Ovary (tissue), 3 donors: ENCODE measurements around the gene COPS9.

Source experiments
- CTCF ChIP-seq, 3 donors: fragments of 450-650 bp in 2 of 3; fragments of 200-600 bp in 1 of 3; IDR thresholded peaks; one replicate each; pipeline versions ENCODE4 v1.5.1 to v1.8.0; 2016 to 2022; ENCODE audit warnings: antibody characterized with exemption in 3 of 3, mild to moderate bottlenecking in 1 of 3
- EP300 ChIP-seq: sonication (generic); formaldehyde crosslinking; IDR thresholded peaks from one replicate; pipeline ENCODE4 v1.6.1; 2017; ENCODE audit warnings: antibody characterized with exemption
- donor health status: DM: no; HTN: no; CAD: no.

- TF ChIP-seq CTCF (IDR thresholded peaks at IDR 0.05): no peak
- no peak for TF ChIP-seq EP300
These were observed 1.1 kb downstream of the COPS9 start for GRCh38 chr2:240134956-240135520.
